GM12864 (cell line): ENCODE results near the gene SUN1.

Source experiments
- DNase-seq: peaks from one replicate; pipeline ENCODE4 v3.0.0-alpha.2; 2011; ENCODE audit warnings: low read depth
- H3K4me3 ChIP-seq: 2 replicates; pipeline ENCODE4 v1.5.1; 2011; ENCODE audit warnings: mild to moderate bottlenecking, low read depth, low read length, control low read depth
- CTCF ChIP-seq: IDR thresholded peaks from 2 replicates; pipeline ENCODE4 v1.5.1; 2011; ENCODE audit warnings: low read depth, mild to moderate bottlenecking, moderate library complexity, low read length, control low read depth, inconsistent platforms; ENCODE audit errors: missing control alignments

The SUN1 gene

GRCh38 chr7:883055-884021, 51.1 kb downstream of the SUN1 start:
- TF ChIP-seq CTCF, result no peak
- DNase-seq, result no peak
- no peak overlapping the region for H3K4me3 ChIP-seq

GRCh38 chr7:884191-885003, 52.1 kb downstream of the SUN1 start:
- TF ChIP-seq CTCF, result no peak
- no peak overlapping the region for H3K4me3 ChIP-seq
- no peak for DNase-seq

- no peak overlapping the region for H3K4me3 ChIP-seq
- TF ChIP-seq CTCF, result no peak
- no peak for DNase-seq
These were observed 53.1 kb downstream of the SUN1 start for GRCh38 chr7:885261-885892.

- TF ChIP-seq CTCF, result no peak
- DNase-seq, result no peak
- no peak overlapping the region for H3K4me3 ChIP-seq
These were observed 53.8 kb downstream of the SUN1 start for GRCh38 chr7:885893-886625.

- no peak for TF ChIP-seq CTCF
- no peak for DNase-seq
- H3K4me3 ChIP-seq, result no peak overlapping the region
These were observed 54.6 kb downstream of the SUN1 start for GRCh38 chr7:886626-887487.

GRCh38 chr7:887488-887820, 55.2 kb downstream of the SUN1 start:
- TF ChIP-seq CTCF, result no peak
- no peak overlapping the region for H3K4me3 ChIP-seq
- no peak for DNase-seq
